ENCODE results near the gene BZW2.

The BZW2 gene

GRCh38 chr7:16695621-16696237 lies 49.7 kb downstream of the BZW2 start:
- DNase-seq (ENCODE audit: low read depth), result peak; percentile 89

GRCh38 chr7:16697507-16698199 lies 51.7 kb downstream of the BZW2 start:
- TF ChIP-seq CTCF (IDR thresholded peaks at IDR 0.05; ENCODE audit: low read length, missing control alignments), result peak; percentile 9
- DNase-seq (ENCODE audit: low read depth), result peak; percentile 72

More at GRCh38 chr7:16695621-16696237, 49.7 kb downstream of the BZW2 start:
- H3K4me3 ChIP-seq (replicated peaks; ENCODE audit: low read depth, low read length), result no peak overlapping the region
- TF ChIP-seq CTCF (IDR thresholded peaks at IDR 0.05; ENCODE audit: low read length, missing control alignments), result peak; percentile 68

GRCh38 chr7:16698200-16698905 lies 52.4 kb downstream of the BZW2 start:
- no peak overlapping the region for H3K4me3 ChIP-seq (replicated peaks; ENCODE audit: low read depth, low read length)
- peak; percentile 23 for DNase-seq (ENCODE audit: low read depth)
- no peak for TF ChIP-seq CTCF (IDR thresholded peaks at IDR 0.05; ENCODE audit: low read length, missing control alignments)

More at GRCh38 chr7:16697507-16698199, 51.7 kb downstream of the BZW2 start:
- H3K4me3 ChIP-seq (replicated peaks; ENCODE audit: low read depth, low read length), result no peak overlapping the region

GRCh38 chr7:16702441-16702840 lies 56.5 kb downstream of the BZW2 start:
- H3K4me3 ChIP-seq (replicated peaks; ENCODE audit: low read depth, low read length), result no peak overlapping the region
- peak; percentile 31 for TF ChIP-seq CTCF (IDR thresholded peaks at IDR 0.05; ENCODE audit: low read length, missing control alignments)
- DNase-seq (ENCODE audit: low read depth), result peak; percentile 51

- H3K4me3 ChIP-seq (replicated peaks; ENCODE audit: low read depth, low read length), result no peak overlapping the region
- TF ChIP-seq CTCF (IDR thresholded peaks at IDR 0.05; ENCODE audit: low read length, missing control alignments), result no peak
- peak; percentile 48 for DNase-seq (ENCODE audit: low read depth)
Observed at GRCh38 chr7:16708511-16708910, 62.5 kb downstream of the BZW2 start.

- DNase-seq (ENCODE audit: low read depth), result peak; percentile 86
- TF ChIP-seq CTCF (IDR thresholded peaks at IDR 0.05; ENCODE audit: low read length, missing control alignments), result no peak
Observed at GRCh38 chr7:16708980-16709379, 63.0 kb downstream of the BZW2 start.

More at GRCh38 chr7:16708980-16709379, 63.0 kb downstream of the BZW2 start:
- H3K4me3 ChIP-seq (replicated peaks; ENCODE audit: low read depth, low read length), result no peak overlapping the region

Measured in fibroblast of pulmonary artery (primary cell).